ENCODE results near the gene CUL1. TPM values are rescaled to one million over a fixed set of nuclear protein-coding genes. Genes with fewer than 3 reads are reported as not detected.

Gene CUL1
- total RNA-seq, 2 donors from 2014 or later: 19.5 to 23.1 TPM

DNA sequence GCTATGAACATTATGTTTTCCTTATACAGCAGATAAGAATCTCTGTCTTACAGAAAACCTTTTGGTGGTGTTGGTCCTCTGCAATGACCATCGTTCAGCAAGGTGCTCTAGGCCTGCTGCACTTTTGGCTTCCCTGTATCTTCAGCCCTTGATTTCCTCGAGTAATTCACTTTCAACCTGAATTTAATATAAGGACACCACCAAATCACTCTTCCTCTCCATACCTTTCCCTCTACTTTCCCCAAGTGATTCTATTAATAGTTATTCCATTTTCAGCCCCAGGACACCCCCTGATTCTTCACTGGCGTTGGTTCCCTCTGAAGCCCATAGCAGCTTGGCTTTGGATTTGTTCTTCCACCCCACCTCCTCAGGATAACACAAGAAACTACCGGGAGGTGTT lies 113.2 kb downstream of the CUL1 start:
- no peak for ATAC-seq
- intact Hi-C loops (cut with DNase I): no loop called here
- Histone ChIP-seq H3K4me1 (no peaks in the 10 kb centered on the region), H3K9me3 (no peaks in the 10 kb centered on the region), H3K27me3 (no peaks in the 10 kb centered on the region), H3K4me3 (no peak overlapping the region), H3K36me3 (replicated peaks in 1 of 2; ENCODE audit: insufficient read depth in 1 of 2, low read depth in 2 of 2) (peaks cover 0 to 3% of the 10 kb centered on the region in 2 donors), H3K27ac (no peak overlapping the region)
- TF ChIP-seq, protein P1, sequence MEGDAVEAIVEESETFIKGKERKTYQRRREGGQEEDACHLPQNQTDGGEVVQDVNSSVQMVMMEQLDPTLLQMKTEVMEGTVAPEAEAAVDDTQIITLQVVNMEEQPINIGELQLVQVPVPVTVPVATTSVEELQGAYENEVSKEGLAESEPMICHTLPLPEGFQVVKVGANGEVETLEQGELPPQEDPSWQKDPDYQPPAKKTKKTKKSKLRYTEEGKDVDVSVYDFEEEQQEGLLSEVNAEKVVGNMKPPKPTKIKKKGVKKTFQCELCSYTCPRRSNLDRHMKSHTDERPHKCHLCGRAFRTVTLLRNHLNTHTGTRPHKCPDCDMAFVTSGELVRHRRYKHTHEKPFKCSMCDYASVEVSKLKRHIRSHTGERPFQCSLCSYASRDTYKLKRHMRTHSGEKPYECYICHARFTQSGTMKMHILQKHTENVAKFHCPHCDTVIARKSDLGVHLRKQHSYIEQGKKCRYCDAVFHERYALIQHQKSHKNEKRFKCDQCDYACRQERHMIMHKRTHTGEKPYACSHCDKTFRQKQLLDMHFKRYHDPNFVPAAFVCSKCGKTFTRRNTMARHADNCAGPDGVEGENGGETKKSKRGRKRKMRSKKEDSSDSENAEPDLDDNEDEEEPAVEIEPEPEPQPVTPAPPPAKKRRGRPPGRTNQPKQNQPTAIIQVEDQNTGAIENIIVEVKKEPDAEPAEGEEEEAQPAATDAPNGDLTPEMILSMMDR (IDR thresholded peaks at IDR 0.05): no peak
- TF ChIP-seq POLR2A (IDR thresholded peaks at IDR 0.05): no peak
- 80 to 91% methylated on average over 4 of the region's 4 CpGs for WGBS, 2 donors
- DNase-seq: no peak

GRCh38 chr7:148813890-148814289 lies 115.2 kb downstream of the CUL1 start:
- TF ChIP-seq POLR2A (IDR thresholded peaks at IDR 0.05): no peak
- TF ChIP-seq, protein P1 (IDR thresholded peaks at IDR 0.05): no peak
- Histone ChIP-seq H3K4me1 (no peaks in the 10 kb centered on the region), H3K27ac (no peak overlapping the region), H3K27me3 (no peaks in the 10 kb centered on the region), H3K4me3 (no peak overlapping the region), H3K9me3 (no peaks in the 10 kb centered on the region), H3K36me3 (replicated peaks in 1 of 2; ENCODE audit: insufficient read depth in 1 of 2, low read depth in 2 of 2) (no peaks in the 10 kb centered on the region)
- no peak for ATAC-seq
- intact Hi-C loops (cut with DNase I): no loop called here
- no peak for DNase-seq
- WGBS, 2 donors: 91 to 93% methylated on average over 9 of the region's 9 CpGs

DNA sequence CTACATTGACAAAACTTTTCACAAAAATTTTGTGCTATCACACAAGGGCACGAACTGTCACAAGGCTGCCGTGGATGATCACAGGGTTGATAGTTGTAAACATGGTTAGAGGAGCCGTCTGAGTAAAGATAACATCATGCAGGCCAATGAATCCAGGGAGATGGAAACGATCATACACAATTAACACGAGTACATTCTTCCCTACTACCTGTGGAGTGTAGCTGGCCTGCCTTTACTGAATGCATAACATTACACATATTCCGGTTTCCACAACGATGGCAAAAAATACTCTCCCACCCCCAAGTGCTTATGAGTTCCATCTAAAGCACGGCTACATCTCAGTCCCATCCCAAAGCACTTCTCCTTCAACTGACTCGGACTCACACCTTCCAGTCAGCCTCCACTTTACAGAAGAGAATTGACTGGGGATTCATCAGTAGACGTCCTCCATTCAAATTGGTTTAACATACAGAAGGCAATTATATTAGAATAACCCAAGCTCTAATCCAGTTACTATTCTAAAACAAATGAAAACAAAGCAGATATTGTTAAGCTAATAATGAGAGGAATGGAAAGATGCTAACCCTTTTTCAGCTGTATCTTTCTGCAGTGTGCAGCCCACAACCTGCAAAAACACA lies 116.3 kb downstream of the CUL1 start:
- WGBS, 2 donors: 79 to 82% methylated on average over 10 of the region's 10 CpGs
- ATAC-seq: no peak
- intact Hi-C loops (cut with DNase I): no loop called here
- no peak overlapping the region for H3K4me3 ChIP-seq
- DNase-seq: no peak
- H3K36me3 ChIP-seq (replicated peaks in 1 of 2; ENCODE audit: insufficient read depth in 1 of 2, low read depth in 2 of 2): no peaks in the 10 kb centered on the region
- H3K27ac ChIP-seq: no peak overlapping the region
- H3K9me3 ChIP-seq: no peaks in the 10 kb centered on the region
- TF ChIP-seq, protein P1 (IDR thresholded peaks at IDR 0.05): no peak
- no peak for TF ChIP-seq POLR2A (IDR thresholded peaks at IDR 0.05)
- no peaks in the 10 kb centered on the region for H3K4me1 ChIP-seq
- H3K27me3 ChIP-seq: no peaks in the 10 kb centered on the region

- DNase-seq (no peak), ATAC-seq (no peak)
- intact Hi-C loops (cut with DNase I): no loop called here
- H3K4me1 ChIP-seq: no peaks in the 10 kb centered on the region
- no peak overlapping the region for H3K4me3 ChIP-seq
- no peaks in the 10 kb centered on the region for H3K36me3 ChIP-seq (replicated peaks in 1 of 2; ENCODE audit: insufficient read depth in 1 of 2, low read depth in 2 of 2)
- 79 to 80% methylated on average over 3 of the region's 3 CpGs for WGBS, 2 donors
- TF ChIP-seq, protein P1 (IDR thresholded peaks at IDR 0.05): no peak
- no peak for TF ChIP-seq POLR2A (IDR thresholded peaks at IDR 0.05)
- H3K27me3 ChIP-seq: no peaks in the 10 kb centered on the region
- no peak overlapping the region for H3K27ac ChIP-seq
- H3K9me3 ChIP-seq: no peaks in the 10 kb centered on the region
Observed at GRCh38 chr7:148815612-148816011, 116.9 kb downstream of the CUL1 start.

DNA sequence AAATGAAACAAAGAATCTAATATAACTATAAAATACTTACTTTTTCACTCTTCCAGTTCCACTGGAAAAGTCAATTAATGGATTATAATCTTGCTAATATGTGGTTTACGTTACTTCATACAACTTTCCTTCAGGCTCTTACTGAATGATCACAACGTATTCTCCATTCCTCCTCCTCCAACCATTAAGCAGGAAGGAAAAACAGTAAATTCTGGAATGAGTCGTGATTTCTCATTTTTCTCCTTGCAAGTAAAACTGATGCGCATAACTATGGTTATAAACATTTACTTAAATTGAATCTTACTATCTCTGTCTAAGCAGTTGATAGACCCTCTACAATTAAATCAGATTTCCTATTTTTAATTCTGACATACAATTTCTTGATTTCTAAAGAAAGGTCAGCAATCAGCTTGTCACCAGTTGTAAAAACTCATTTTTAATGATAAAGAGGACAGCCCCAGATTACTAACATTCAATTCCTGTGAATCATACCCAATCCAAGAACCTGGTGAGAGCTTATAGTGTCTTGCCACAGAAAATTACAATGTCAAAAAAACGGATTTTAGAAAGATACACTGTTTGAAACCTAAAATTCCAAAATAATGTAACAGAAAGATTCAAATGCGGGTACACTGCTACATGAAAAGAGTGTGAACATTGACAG lies 121.1 kb downstream of the CUL1 start:
- Histone ChIP-seq H3K9me3 (no peaks in the 10 kb centered on the region), H3K36me3 (replicated peaks in 1 of 2; ENCODE audit: insufficient read depth in 1 of 2, low read depth in 2 of 2) (no peaks in the 10 kb centered on the region), H3K4me3 (no peak overlapping the region), H3K27me3 (no peaks in the 10 kb centered on the region), H3K4me1 (no peaks in the 10 kb centered on the region), H3K27ac (no peak overlapping the region)
- intact Hi-C loops (cut with DNase I): no loop called here
- no peak for ATAC-seq
- TF ChIP-seq, protein P1 (IDR thresholded peaks at IDR 0.05): no peak
- no peak for TF ChIP-seq POLR2A (IDR thresholded peaks at IDR 0.05)
- WGBS, 2 donors: 83 to 84% methylated on average over 6 of the region's 6 CpGs
- DNase-seq: no peak

Data from body of pancreas (tissue), 4 donors.